Smooth muscle cell (in vitro differentiated cells): Measurements from ENCODE around the gene DACH1. TPM values are rescaled to one million over a fixed set of nuclear protein-coding genes. Genes with fewer than 3 reads are reported as not detected.

ENCODE experiments used
- DNase-seq: peaks from one replicate; lab custom pipeline; 2025; ENCODE audit not compliant: unreplicated experiment; lab: John Stamatoyannopoulos, UW
- H2AFZ ChIP-seq: fragments of 200-600 bp; sonication (generic); 2 replicates; pipeline ENCODE4 v1.6.0; 2016; ENCODE audit warnings: antibody characterized with exemption, low read depth, mild to moderate bottlenecking
- H3F3A ChIP-seq: fragments of 200-600 bp; sonication (generic); 2 replicates; pipeline ENCODE4 v1.6.0; 2017; ENCODE audit warnings: antibody characterized with exemption, low read depth
- H3K27ac ChIP-seq: fragments of 200-600 bp; sonication (generic); 2 replicates; pipeline ENCODE4 v1.5.1; 2016; ENCODE audit warnings: low read depth, mild to moderate bottlenecking
- H3K27me3 ChIP-seq: fragments of 200-600 bp; sonication (generic); 2 replicates; pipeline ENCODE4 v1.6.1; 2016; ENCODE audit warnings: low read depth, mild to moderate bottlenecking
- H3K36me3 ChIP-seq: fragments of 200-600 bp; sonication (generic); 2 replicates; pipeline ENCODE4 v1.5.1; 2016; ENCODE audit warnings: low read depth
- H3K4me1 ChIP-seq: fragments of 200-600 bp; sonication (generic); 2 replicates; pipeline ENCODE4 v1.5.1; 2016; ENCODE audit warnings: low read depth
- H3K4me2 ChIP-seq: fragments of 200-600 bp; sonication (generic); 2 replicates; pipeline ENCODE4 v1.6.0; 2016; ENCODE audit warnings: mild to moderate bottlenecking
- H3K4me3 ChIP-seq: fragments of 200-600 bp; sonication (generic); 2 replicates; pipeline ENCODE4 v1.5.1; 2016; ENCODE audit warnings: mild to moderate bottlenecking
- H3K79me2 ChIP-seq: fragments of 200-600 bp; sonication (generic); 2 replicates; pipeline ENCODE4 v1.6.0; 2016; ENCODE audit warnings: low read depth, mild to moderate bottlenecking
- H3K9ac ChIP-seq: fragments of 200-600 bp; sonication (generic); 2 replicates; pipeline ENCODE4 v1.6.0; 2016; ENCODE audit warnings: low read depth
- H3K9me3 ChIP-seq: fragments of 200-600 bp; sonication (generic); replicated peaks from 2 replicates; pipeline ENCODE4 v1.5.1; 2016; ENCODE audit warnings: low read depth
- H4K20me1 ChIP-seq: fragments of 200-600 bp; sonication (generic); 2 replicates; pipeline ENCODE4 v1.6.0; 2016; ENCODE audit warnings: low read depth
- CTCF ChIP-seq: fragments of 200-600 bp; sonication (generic); IDR thresholded peaks from 2 replicates; pipeline ENCODE4 v1.5.1; 2017; ENCODE audit warnings: borderline replicate concordance, mild to moderate bottlenecking, antibody characterized with exemption; ENCODE audit not compliant: insufficient read depth, poor library complexity, severe bottlenecking
- WGBS: methylation state at CpG from one replicate; pipeline ENCODE4 v1.1.7; 2016; ENCODE audit warnings: low lambda C conversion rate; 5-methylcytosine and 5-hydroxymethylcytosine counted together
- polyA plus RNA-seq: library from polyadenylated mRNA; unstranded; fragments of >200 nt; fragmentation: Nextera tagmentation; extraction: Ambion mirVana; gene quantifications from 2 replicates; pipeline ENCODE4 v1.2.1, GENCODE V29; 2016
- total RNA-seq: library from RNA; depleted of rRNA; stranded (reverse); fragments of >200 nt; gene quantifications from 2 replicates; pipeline ENCODE4 v1.2.3, GENCODE V29; 2014

Gene DACH1
- total and polyA plus RNA-seq, 2 experiments from 2014 or later = 0.33 to 1.6 TPM

GRCh38 chr13:71605744-71606143 lies 261.3 kb downstream of the DACH1 start:
- H3K79me2 ChIP-seq = no peaks in the 10 kb centered on the region
- H4K20me1 ChIP-seq = no peaks in the 10 kb centered on the region
- no peak overlapping the region for H3K4me3 ChIP-seq
- H3K4me2 ChIP-seq = no peak overlapping the region
- no peaks in the 10 kb centered on the region for H3K4me1 ChIP-seq
- TF ChIP-seq CTCF = no peak
- no peak for DNase-seq
- H3F3A ChIP-seq = no peaks in the 10 kb centered on the region
- 79% methylated on average over 2 of the region's 2 CpGs for WGBS
- H3K9ac ChIP-seq = no peak overlapping the region
- no peak overlapping the region for H3K27ac ChIP-seq
- no peaks in the 10 kb centered on the region for H3K36me3 ChIP-seq
- no peak overlapping the region for H2AFZ ChIP-seq
- no peaks in the 10 kb centered on the region for H3K9me3 ChIP-seq
- H3K27me3 ChIP-seq = no peaks in the 10 kb centered on the region

GRCh38 chr13:71603255-71603654 lies 263.7 kb downstream of the DACH1 start:
- H3K4me1 ChIP-seq = no peaks in the 10 kb centered on the region
- no peak overlapping the region for H3K9ac ChIP-seq
- H3K36me3 ChIP-seq = no peaks in the 10 kb centered on the region
- H3K79me2 ChIP-seq = no peaks in the 10 kb centered on the region
- no peaks in the 10 kb centered on the region for H4K20me1 ChIP-seq
- no peaks in the 10 kb centered on the region for H3F3A ChIP-seq
- no peak for TF ChIP-seq CTCF
- WGBS = 93% methylated on average over 2 of the region's 2 CpGs
- no peaks in the 10 kb centered on the region for H3K27me3 ChIP-seq
- DNase-seq = no peak
- no peak overlapping the region for H3K27ac ChIP-seq
- H3K9me3 ChIP-seq = no peaks in the 10 kb centered on the region
- H3K4me2 ChIP-seq = no peak overlapping the region
- no peak overlapping the region for H2AFZ ChIP-seq
- H3K4me3 ChIP-seq = no peak overlapping the region

GRCh38 chr13:71602344-71602743 lies 264.7 kb downstream of the DACH1 start:
- DNase-seq = no peak
- H3F3A ChIP-seq = no peaks in the 10 kb centered on the region
- no peak overlapping the region for H3K4me3 ChIP-seq
- H3K4me1 ChIP-seq = no peaks in the 10 kb centered on the region
- H3K27me3 ChIP-seq = no peaks in the 10 kb centered on the region
- WGBS = 66% methylated on average over 3 of the region's 3 CpGs
- no peaks in the 10 kb centered on the region for H4K20me1 ChIP-seq
- H3K9ac ChIP-seq = no peak overlapping the region
- TF ChIP-seq CTCF = no peak
- no peaks in the 10 kb centered on the region for H3K36me3 ChIP-seq
- no peaks in the 10 kb centered on the region for H3K9me3 ChIP-seq
- no peak overlapping the region for H3K4me2 ChIP-seq
- no peak overlapping the region for H2AFZ ChIP-seq
- no peak overlapping the region for H3K27ac ChIP-seq
- no peaks in the 10 kb centered on the region for H3K79me2 ChIP-seq

GRCh38 chr13:71597150-71597549 lies 269.9 kb downstream of the DACH1 start:
- DNase-seq = no peak
- Histone ChIP-seq H2AFZ (no peak overlapping the region), H3K4me2 (no peak overlapping the region), H3K9me3 (no peaks in the 10 kb centered on the region), H3F3A (no peaks in the 10 kb centered on the region), H4K20me1 (no peaks in the 10 kb centered on the region), H3K27ac (no peak overlapping the region), H3K4me1 (no peaks in the 10 kb centered on the region), H3K36me3 (no peaks in the 10 kb centered on the region), H3K4me3 (no peak overlapping the region), H3K9ac (no peak overlapping the region), H3K79me2 (no peaks in the 10 kb centered on the region), H3K27me3 (no peaks in the 10 kb centered on the region)
- no peak for TF ChIP-seq CTCF
- 79% methylated on average over 1 of the region's 1 CpG for WGBS
